A673 (cell line): ENCODE data around the gene TMEM147.

ENCODE experiments used
- EZH2 ChIP-seq: fragments of 200-600 bp; sonication (generic); IDR thresholded peaks from 2 replicates; pipeline ENCODE4 v1.6.1; 2017; ENCODE audit warnings: borderline replicate concordance, low read depth, mild to moderate bottlenecking, mixed read lengths, antibody characterized with exemption, low read length; ENCODE audit not compliant: poor library complexity, severe bottlenecking
- TF ChIP-seq, protein P1 (sequence below): fragments of 300-800, 200-600 bp; sonication (generic); conservative IDR thresholded peaks from 2 replicates; pipeline ENCODE4 v1.5.1; 2017; ENCODE audit warnings: low read depth, mild to moderate bottlenecking, antibody characterized with exemption, low read length, moderate library complexity, mixed read lengths

- TF ChIP-seq, protein P1, sequence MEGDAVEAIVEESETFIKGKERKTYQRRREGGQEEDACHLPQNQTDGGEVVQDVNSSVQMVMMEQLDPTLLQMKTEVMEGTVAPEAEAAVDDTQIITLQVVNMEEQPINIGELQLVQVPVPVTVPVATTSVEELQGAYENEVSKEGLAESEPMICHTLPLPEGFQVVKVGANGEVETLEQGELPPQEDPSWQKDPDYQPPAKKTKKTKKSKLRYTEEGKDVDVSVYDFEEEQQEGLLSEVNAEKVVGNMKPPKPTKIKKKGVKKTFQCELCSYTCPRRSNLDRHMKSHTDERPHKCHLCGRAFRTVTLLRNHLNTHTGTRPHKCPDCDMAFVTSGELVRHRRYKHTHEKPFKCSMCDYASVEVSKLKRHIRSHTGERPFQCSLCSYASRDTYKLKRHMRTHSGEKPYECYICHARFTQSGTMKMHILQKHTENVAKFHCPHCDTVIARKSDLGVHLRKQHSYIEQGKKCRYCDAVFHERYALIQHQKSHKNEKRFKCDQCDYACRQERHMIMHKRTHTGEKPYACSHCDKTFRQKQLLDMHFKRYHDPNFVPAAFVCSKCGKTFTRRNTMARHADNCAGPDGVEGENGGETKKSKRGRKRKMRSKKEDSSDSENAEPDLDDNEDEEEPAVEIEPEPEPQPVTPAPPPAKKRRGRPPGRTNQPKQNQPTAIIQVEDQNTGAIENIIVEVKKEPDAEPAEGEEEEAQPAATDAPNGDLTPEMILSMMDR, result no peak
- no peak for TF ChIP-seq EZH2
These were observed 492 bp downstream of the TMEM147 start for GRCh38 chr19:35545855-35546381.
